Urothelium cell line (cell line): ENCODE results near the gene VPS8.

Experiments
- DNase-seq: peaks from one replicate; pipeline ENCODE4 v3.0.0; 2011; ENCODE audit warnings: low spot score, mixed read lengths
- FAIRE-seq: peaks from 2 replicates; lab custom pipeline; 2011; peaks lifted over from hg19 to GRCh38; lab: Jason Lieb, UNC

The VPS8 gene

GRCh38 chr3:184784731-184785500, 27.1 kb upstream of the VPS8 start:
- DNase-seq: no peak
- peak; percentile 65 for FAIRE-seq

- no peak for DNase-seq
- FAIRE-seq: no peak
Observed at GRCh38 chr3:184785890-184786279, 26.1 kb upstream of the VPS8 start.

- FAIRE-seq (peak; percentile 55), DNase-seq (peak; percentile 88)
Observed at GRCh38 chr3:184786280-184786941, 25.6 kb upstream of the VPS8 start.

GRCh38 chr3:184788751-184789150, 23.2 kb upstream of the VPS8 start:
- DNase-seq (peak; percentile 83), FAIRE-seq (peak; percentile 42)

DNA sequence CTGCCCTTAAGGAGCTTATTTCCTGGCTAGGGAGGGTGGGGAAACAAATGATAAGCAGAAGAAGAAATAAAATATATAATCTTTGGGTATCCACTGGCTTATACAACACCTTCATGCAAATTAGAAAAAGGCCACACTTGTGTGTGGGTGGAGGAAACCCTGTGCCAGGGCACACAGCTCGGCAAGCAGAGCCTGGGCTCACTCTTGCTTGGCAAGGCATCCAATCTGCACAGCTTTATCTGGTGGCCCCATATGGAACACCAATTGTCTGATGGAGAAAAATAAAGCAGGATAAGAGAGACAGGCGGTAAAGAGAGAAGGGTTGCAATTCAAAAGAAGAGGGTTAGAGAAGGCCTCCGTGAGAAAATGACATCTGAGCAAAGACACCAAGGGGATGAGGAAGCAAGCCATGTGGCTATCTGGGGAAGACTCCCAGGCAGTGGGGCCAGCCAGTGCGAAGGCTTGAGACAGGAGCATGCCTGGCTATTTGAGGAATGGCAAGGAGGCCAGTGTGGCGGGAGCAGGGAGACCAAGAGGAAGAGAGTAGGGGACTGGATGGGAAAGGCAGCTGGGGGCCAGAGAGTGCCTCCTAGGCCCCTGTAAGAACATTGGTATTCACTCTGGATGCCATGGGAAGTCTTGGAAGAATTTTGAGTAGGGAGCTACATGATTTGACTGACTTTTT, 22.5 kb upstream of the VPS8 start:
- FAIRE-seq (no peak), DNase-seq (no peak)

DNA sequence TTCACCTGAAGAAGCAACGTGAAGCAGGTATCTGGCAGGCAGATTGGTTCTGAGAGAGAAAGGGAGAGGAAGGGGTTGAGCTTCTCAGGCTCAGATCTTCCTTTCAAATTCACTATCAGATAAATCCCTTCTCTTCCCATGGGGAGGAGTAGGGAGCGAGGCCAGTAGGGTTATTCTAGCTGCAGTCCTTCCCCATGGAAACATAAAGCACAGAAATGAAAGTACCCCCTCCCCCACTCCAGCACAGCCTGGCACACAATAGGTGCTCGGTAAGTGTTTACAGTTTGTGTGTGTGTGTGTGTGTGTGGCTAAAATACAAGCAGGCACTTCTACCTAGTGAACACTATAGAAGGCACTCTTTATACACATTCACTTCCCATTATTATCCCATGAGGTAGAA, 20.8 kb upstream of the VPS8 start:
- FAIRE-seq: no peak
- no peak for DNase-seq

DNA sequence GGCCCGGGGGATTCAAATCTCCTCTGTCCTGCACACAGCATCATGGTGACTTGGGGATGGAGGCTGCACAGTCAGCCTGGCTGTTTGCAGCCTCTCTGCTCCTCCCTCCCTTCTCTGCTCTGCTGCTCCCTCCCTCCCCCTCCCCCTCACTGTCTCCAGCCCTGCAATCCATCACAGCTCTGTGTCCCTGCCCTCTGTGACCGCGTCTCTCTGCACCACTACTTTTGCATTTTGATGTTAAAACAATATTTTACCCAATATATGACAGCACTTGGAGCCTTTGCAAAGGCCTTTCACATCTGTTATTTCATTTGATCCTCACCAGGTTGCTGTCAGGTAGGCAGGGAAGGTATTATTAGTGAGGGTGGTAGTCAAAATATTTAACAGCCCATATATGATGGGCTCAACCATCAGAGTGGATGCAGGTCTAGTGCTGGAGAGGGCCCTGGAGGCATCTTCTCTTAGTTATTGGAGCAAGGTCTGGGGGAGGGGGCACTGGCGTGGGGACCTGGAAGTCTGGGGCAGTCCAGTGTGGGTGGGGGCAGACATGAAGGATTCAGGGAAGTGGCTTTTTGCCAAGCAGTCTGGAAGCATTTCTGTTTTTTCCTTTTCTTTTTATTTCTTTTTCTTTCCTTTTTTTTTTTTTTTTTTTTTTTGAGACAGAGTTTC, 16.3 kb upstream of the VPS8 start:
- DNase-seq: no peak

DNA sequence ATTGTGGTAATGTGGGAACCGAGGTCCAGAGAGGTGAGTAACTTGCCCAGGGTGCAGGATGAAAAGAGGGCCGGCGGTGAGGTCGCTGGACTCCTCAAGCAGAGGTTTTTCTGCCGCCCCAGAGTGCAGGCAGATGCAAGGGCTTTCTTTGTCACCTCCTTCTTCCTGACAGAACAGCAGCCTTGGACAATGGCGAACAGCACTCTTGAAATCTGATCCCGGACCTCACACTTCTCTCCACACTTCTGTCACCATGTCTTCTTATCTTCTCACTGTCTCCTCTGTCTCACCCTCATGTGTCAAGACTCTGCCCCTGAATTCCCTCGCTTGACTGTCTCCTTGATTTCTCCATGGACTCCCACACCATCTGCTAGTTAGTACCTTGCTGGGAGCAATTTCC, 15.4 kb upstream of the VPS8 start:
- FAIRE-seq (no peak), DNase-seq (no peak)

More for the DNA sequence above, 16.3 kb upstream of the VPS8 start:
- no peak for FAIRE-seq

DNA sequence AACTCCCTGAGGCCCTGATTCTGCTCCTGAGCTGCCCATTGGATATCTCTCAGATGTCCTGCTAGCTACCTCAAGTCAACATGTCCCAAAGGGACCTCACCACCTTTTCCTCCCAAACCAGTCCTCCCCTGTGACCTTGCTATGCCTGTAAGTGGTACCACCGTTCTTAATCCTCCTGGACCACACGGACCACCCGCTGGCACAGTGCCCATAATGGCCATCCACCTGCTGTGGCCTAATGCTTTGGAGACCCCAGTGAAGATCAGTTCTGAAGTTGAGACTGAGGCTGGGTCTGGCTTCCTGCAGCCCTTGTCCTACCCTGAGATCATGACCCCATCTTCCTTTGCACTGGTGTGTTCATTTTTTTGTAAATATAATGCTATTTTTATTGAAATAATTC, 15.0 kb upstream of the VPS8 start:
- FAIRE-seq: no peak
- no peak for DNase-seq

- peak; percentile 40 for FAIRE-seq
- no peak for DNase-seq
Observed at GRCh38 chr3:184798120-184798519, 13.8 kb upstream of the VPS8 start.

- FAIRE-seq (no peak), DNase-seq (no peak)
Observed at GRCh38 chr3:184800349-184800930, 11.5 kb upstream of the VPS8 start.

GRCh38 chr3:184801241-184801785, 10.7 kb upstream of the VPS8 start:
- DNase-seq: no peak
- no peak for FAIRE-seq

DNA sequence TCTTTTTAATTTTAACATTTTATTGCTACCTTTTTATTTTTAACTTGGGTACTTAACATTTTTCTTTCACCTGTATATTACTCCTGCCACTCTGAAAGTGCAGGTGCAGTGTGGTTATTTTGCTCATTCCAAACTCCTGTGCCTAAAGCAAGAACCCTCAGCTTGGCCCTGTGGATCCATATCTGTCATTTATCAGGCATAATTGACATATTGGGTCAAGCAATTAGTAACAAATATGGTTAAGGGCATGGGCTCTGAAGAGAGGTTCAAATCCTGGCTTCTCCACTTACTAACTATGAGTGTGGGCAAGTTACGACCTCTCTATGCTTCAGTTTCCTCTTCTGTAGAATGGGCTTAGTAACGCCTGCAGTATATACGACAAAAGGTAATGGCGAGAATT, 9.8 kb upstream of the VPS8 start:
- no peak for FAIRE-seq
- DNase-seq: no peak

DNA sequence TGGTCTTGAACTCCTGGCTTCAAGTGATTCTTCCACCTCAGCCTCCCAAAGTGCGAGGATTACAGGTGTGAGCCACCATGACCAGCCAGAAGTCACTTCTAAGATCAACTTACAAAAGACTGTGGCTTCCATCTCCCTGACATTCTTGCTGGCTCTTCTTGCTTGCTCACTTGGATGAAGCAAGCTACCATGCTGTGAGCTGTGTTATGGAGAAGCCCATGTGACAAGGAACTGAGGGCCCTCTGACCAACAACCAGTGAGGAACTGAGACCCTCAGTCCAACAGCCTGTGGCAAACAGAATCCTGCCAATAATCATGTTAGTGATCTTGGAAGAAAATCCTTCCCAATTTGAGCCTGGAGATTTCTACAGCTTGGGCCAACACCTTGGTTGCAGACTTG, 7.2 kb upstream of the VPS8 start:
- no peak for DNase-seq
- FAIRE-seq: no peak

- FAIRE-seq (no peak), DNase-seq (no peak)
Observed at GRCh38 chr3:184805351-184806038, 6.5 kb upstream of the VPS8 start.

DNA sequence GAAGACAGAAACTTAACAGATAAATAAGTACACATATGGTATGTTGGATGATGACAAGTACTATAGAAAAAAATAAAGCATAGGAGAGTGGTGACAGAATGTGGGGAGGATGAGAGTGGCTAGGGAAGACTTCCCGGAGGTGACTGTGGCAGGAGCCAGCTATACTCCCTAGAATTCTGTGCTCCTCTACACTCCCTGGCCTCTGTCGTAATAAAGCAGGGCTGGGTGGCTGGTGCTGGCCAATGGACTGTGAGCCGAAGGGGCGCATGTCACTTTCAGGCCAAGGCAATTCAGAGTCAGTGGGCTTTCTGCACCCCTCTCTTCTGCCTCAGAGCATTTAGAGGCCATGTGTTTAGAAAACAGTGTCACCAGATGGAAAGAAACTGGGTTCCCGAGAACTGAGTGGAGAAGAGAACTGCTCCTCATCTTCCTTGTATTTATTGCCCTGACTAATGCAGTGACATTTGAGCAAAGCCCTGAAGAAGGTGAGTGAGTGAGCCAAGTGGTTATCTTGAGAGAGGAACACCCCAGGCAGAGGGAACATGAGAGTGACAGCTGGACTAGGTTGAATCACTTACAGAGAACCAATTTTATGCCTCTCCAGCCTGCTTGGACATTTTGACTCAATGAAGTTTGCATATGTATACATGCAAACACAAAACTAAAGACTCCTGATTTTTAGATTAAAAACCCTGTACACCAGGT, 5.2 kb upstream of the VPS8 start:
- FAIRE-seq: no peak
- DNase-seq: no peak

DNA sequence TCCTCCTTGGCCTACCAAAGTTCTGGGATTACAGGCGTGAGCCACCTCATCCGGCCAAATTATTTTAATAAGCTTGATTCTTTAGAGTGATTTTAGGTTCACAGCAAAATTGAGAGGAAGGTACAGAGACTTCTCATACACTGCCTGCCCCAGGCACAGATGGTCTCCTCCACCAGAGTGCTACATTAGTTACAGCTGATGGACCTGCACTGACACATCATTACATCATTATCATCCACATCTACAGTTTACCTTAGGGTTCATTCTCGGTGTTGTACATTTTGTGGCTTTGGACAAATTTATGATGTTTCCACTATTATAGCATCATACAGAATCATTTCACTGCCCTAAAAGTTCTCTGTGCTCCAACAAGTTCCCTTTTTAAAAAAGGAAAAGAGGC, 4.4 kb upstream of the VPS8 start:
- FAIRE-seq (no peak), DNase-seq (no peak)

- no peak for FAIRE-seq
- DNase-seq: no peak
Observed at GRCh38 chr3:184808021-184808420, 3.9 kb upstream of the VPS8 start.

DNA sequence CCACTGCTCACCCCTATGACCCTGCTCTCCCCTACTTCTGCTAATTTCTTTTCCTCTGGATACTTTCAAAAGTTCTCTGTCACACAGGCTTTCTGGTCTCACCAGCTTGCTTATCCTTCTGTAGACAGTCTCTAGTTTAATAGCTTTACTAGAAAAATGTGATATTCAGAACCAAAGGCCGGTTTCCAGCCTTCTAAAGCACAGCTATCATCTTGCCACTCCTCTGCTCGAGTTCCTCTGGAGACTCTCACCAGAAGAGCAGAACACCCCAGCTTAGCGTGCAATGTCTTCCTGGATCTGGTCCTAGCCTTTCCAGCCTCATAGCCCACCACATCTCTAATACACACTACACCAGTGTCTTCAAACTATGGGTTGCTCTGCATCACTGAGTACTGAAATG, 1.8 kb upstream of the VPS8 start:
- DNase-seq (no peak), FAIRE-seq (no peak)

DNA sequence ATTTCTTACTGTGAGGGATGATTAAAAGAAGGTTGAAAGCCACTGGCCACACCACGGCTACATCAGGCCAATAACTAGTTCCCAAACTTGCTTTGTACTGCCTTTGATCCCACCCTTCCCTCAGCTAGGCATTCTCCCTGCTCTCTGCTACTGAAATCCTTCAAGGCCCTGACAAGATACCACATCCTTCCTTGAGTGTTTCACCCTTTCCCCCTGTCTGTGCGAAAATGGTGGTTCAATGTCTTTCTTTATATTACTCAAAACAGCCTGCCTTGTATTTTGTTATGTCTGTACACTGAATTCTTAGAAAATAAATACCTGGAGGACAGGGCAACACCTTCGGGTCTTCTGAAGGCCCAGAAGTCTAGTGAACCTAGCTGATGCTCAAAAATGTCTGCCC, 932 bp upstream of the VPS8 start:
- DNase-seq: no peak
- no peak for FAIRE-seq
